HG03045 (cell line): Measurements from ENCODE around the gene LINC00237.

Experiments
- ATAC-seq: cut with Tn5 transposase; IDR thresholded peaks from one replicate; pipeline ENCODE4 v1.9.1; 2021; ENCODE audit warnings: mild to moderate bottlenecking, moderate library complexity; ENCODE audit not compliant: unreplicated experiment

The LINC00237 gene

GRCh38 chr20:21052241-21052640 is 53.9 kb downstream of the LINC00237 start:
- ATAC-seq = no peak

GRCh38 chr20:21050710-21051109 is 55.4 kb downstream of the LINC00237 start:
- no peak for ATAC-seq

- ATAC-seq = no peak
Observed at GRCh38 chr20:21049305-21049828, 56.8 kb downstream of the LINC00237 start.

DNA sequence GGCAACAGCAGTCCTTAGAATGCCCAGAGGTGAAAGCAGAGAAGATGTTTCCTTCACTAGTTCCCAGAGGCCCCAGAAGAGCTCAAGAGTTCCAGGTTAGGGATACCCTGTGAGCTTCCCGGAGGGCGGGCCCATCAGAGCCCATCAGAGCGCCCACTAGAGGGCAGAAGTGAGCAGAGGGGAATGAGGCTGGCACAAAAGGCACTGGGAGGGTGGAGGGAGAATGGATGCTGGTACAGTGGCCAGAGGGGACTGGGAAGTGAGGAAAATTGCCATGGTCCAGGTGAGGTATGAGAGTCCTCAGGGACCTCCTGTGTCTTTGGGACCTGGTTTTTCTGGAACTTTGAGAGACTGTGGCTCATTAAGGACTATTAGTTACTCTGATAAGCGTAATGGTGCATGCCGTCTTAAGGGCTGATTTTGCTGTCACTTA is 57.3 kb downstream of the LINC00237 start:
- ATAC-seq = no peak

GRCh38 chr20:21047981-21048380 is 58.2 kb downstream of the LINC00237 start:
- ATAC-seq = no peak

DNA sequence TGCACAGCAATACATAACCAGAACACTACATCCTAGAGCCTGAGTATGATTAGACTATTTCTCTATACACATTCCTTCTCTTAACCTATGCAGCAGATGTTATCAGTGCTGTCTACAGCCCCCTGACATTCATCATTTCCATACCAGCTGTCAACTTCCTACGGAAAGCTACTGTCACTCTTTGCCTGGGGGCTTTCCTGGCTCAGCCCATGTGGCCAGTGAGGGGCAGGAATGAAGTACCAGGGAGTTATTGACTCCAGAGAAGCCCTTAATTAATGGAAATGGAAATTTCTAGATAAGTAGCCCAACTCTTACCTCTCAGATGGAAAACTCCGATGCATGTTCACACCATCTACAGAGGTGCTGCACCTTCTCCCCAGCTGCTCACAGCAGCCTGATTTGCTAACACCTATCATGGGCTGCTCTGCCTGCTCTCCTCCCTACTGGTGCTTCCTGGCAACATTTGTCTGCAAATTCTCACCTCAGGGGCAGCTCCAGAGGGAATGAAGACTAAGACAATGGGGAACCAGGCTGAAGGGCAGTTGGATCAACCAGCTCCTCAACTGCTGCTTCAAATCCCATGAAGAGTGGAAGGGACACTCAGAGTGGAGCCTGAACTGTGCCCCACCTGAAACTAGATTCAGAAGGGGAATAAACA is 59.6 kb downstream of the LINC00237 start:
- ATAC-seq = no peak
